ENCODE data around the gene SLC34A2.
"Not testable (repeated sequence)": the region's sequence is repeated elsewhere in the genome, so short reads cannot be mapped to it uniquely, and the experiment has no call there.

The SLC34A2 gene

GRCh38 chr4:25654971-25655963 lies at the start of gene SLC34A2:
TSS of gene SLC34A2 (plus strand) at chr4:25655851. CDS start at chr4:25662501, 6,650 bp downstream.
- Histone ChIP-seq H3K27me3 (ENCODE audit: insufficient read depth, low read length) (peaks cover 57% of the 10 kb centered on the region), H3K36me3 (ENCODE audit: insufficient read depth, low read depth, low read length) (no peaks in the 10 kb centered on the region), H3K4me3 (ENCODE audit: low read length) (peak within 1 kb of the TSS; percentile 70), H3K27ac (ENCODE audit: low read length) (no peak within 1 kb of the TSS), H3K9me3 (ENCODE audit: insufficient read depth, low read depth, low read length) (no peaks in the 10 kb centered on the region), H3K9ac (ENCODE audit: low read depth, low read length) (peak within 1 kb of the TSS; percentile 63; the same call in 1 of the 2 replicates), H3K4me1 (ENCODE audit: insufficient read depth, low read length) (peaks cover 22% of the 10 kb centered on the region)

GRCh38 chr4:25608644-25609043 lies 47.0 kb upstream of the SLC34A2 start:
- Histone ChIP-seq H3K27me3 (ENCODE audit: insufficient read depth, low read length) (no peaks in the 10 kb centered on the region), H3K9me3 (ENCODE audit: insufficient read depth, low read depth, low read length) (no peaks in the 10 kb centered on the region), H3K4me3 (ENCODE audit: low read length) (no peak overlapping the region)

GRCh38 chr4:25609976-25610375 lies 45.7 kb upstream of the SLC34A2 start:
- H3K9ac ChIP-seq (ENCODE audit: low read depth, low read length), result no peak overlapping the region
- no peak overlapping the region for H3K4me3 ChIP-seq (ENCODE audit: low read length)
- H3K4me1 ChIP-seq (ENCODE audit: insufficient read depth, low read length), result no peaks in the 10 kb centered on the region
- no peak overlapping the region for H3K27ac ChIP-seq (ENCODE audit: low read length)
- no peaks in the 10 kb centered on the region for H3K36me3 ChIP-seq (ENCODE audit: insufficient read depth, low read depth, low read length)
- no peaks in the 10 kb centered on the region for H3K9me3 ChIP-seq (ENCODE audit: insufficient read depth, low read depth, low read length)
- no peaks in the 10 kb centered on the region for H3K27me3 ChIP-seq (ENCODE audit: insufficient read depth, low read length)

More at GRCh38 chr4:25608644-25609043, 47.0 kb upstream of the SLC34A2 start:
- H3K4me1 ChIP-seq (ENCODE audit: insufficient read depth, low read length), result no peaks in the 10 kb centered on the region
- H3K36me3 ChIP-seq (ENCODE audit: insufficient read depth, low read depth, low read length), result no peaks in the 10 kb centered on the region
- H3K9ac ChIP-seq (ENCODE audit: low read depth, low read length), result no peak overlapping the region
- no peak overlapping the region for H3K27ac ChIP-seq (ENCODE audit: low read length)

GRCh38 chr4:25613613-25614012 lies 42.0 kb upstream of the SLC34A2 start:
- H3K9me3 ChIP-seq (ENCODE audit: insufficient read depth, low read depth, low read length); H3K4me1 ChIP-seq (ENCODE audit: insufficient read depth, low read length); H3K36me3 ChIP-seq (ENCODE audit: insufficient read depth, low read depth, low read length); H3K27ac ChIP-seq (ENCODE audit: low read length); H3K9ac ChIP-seq (ENCODE audit: low read depth, low read length); H3K27me3 ChIP-seq (ENCODE audit: insufficient read depth, low read length); H3K4me3 ChIP-seq (ENCODE audit: low read length): not testable (repeated sequence)

- Histone ChIP-seq H3K4me3 (ENCODE audit: low read length) (no peak overlapping the region), H3K27me3 (ENCODE audit: insufficient read depth, low read length) (no peaks in the 10 kb centered on the region), H3K4me1 (ENCODE audit: insufficient read depth, low read length) (no peaks in the 10 kb centered on the region), H3K9me3 (ENCODE audit: insufficient read depth, low read depth, low read length) (no peaks in the 10 kb centered on the region), H3K36me3 (ENCODE audit: insufficient read depth, low read depth, low read length) (no peaks in the 10 kb centered on the region), H3K27ac (ENCODE audit: low read length) (no peak overlapping the region), H3K9ac (ENCODE audit: low read depth, low read length) (no peak overlapping the region)
Measured at GRCh38 chr4:25614807-25615206, 40.8 kb upstream of the SLC34A2 start.

GRCh38 chr4:25621027-25621930 lies 34.4 kb upstream of the SLC34A2 start:
- H3K27ac ChIP-seq (ENCODE audit: low read length), result no peak overlapping the region
- H3K4me1 ChIP-seq (ENCODE audit: insufficient read depth, low read length), result no peaks in the 10 kb centered on the region
- H3K9me3 ChIP-seq (ENCODE audit: insufficient read depth, low read depth, low read length), result no peaks in the 10 kb centered on the region
- H3K9ac ChIP-seq (ENCODE audit: low read depth, low read length), result no peak overlapping the region
- no peaks in the 10 kb centered on the region for H3K36me3 ChIP-seq (ENCODE audit: insufficient read depth, low read depth, low read length)
- no peaks in the 10 kb centered on the region for H3K27me3 ChIP-seq (ENCODE audit: insufficient read depth, low read length)
- no peak overlapping the region for H3K4me3 ChIP-seq (ENCODE audit: low read length)

GRCh38 chr4:25624616-25625015 lies 31.0 kb upstream of the SLC34A2 start:
- H3K27ac ChIP-seq (ENCODE audit: low read length), result no peak overlapping the region
- no peaks in the 10 kb centered on the region for H3K27me3 ChIP-seq (ENCODE audit: insufficient read depth, low read length)
- H3K4me3 ChIP-seq (ENCODE audit: low read length), result no peak overlapping the region
- H3K9ac ChIP-seq (ENCODE audit: low read depth, low read length), result no peak overlapping the region
- H3K36me3 ChIP-seq (ENCODE audit: insufficient read depth, low read depth, low read length), result no peaks in the 10 kb centered on the region
- no peaks in the 10 kb centered on the region for H3K4me1 ChIP-seq (ENCODE audit: insufficient read depth, low read length)
- no peaks in the 10 kb centered on the region for H3K9me3 ChIP-seq (ENCODE audit: insufficient read depth, low read depth, low read length)

GRCh38 chr4:25628451-25628850 lies 27.2 kb upstream of the SLC34A2 start:
- no peaks in the 10 kb centered on the region for H3K27me3 ChIP-seq (ENCODE audit: insufficient read depth, low read length)

GRCh38 chr4:25632135-25632534 lies 23.5 kb upstream of the SLC34A2 start:
- Histone ChIP-seq H3K36me3 (ENCODE audit: insufficient read depth, low read depth, low read length) (no peaks in the 10 kb centered on the region), H3K27me3 (ENCODE audit: insufficient read depth, low read length) (no peaks in the 10 kb centered on the region), H3K27ac (ENCODE audit: low read length) (no peak overlapping the region), H3K9me3 (ENCODE audit: insufficient read depth, low read depth, low read length) (no peaks in the 10 kb centered on the region), H3K4me1 (ENCODE audit: insufficient read depth, low read length) (no peaks in the 10 kb centered on the region), H3K4me3 (ENCODE audit: low read length) (no peak overlapping the region), H3K9ac (ENCODE audit: low read depth, low read length) (no peak overlapping the region)

More at GRCh38 chr4:25628451-25628850, 27.2 kb upstream of the SLC34A2 start:
- H3K4me3 ChIP-seq (ENCODE audit: low read length), result no peak overlapping the region
- no peaks in the 10 kb centered on the region for H3K4me1 ChIP-seq (ENCODE audit: insufficient read depth, low read length)
- H3K27ac ChIP-seq (ENCODE audit: low read length), result no peak overlapping the region
- no peaks in the 10 kb centered on the region for H3K36me3 ChIP-seq (ENCODE audit: insufficient read depth, low read depth, low read length)
- H3K9ac ChIP-seq (ENCODE audit: low read depth, low read length), result no peak overlapping the region
- no peaks in the 10 kb centered on the region for H3K9me3 ChIP-seq (ENCODE audit: insufficient read depth, low read depth, low read length)

GRCh38 chr4:25633541-25633940 lies 22.1 kb upstream of the SLC34A2 start:
- H3K9me3 ChIP-seq (ENCODE audit: insufficient read depth, low read depth, low read length), result no peaks in the 10 kb centered on the region
- H3K9ac ChIP-seq (ENCODE audit: low read depth, low read length), result no peak overlapping the region
- no peaks in the 10 kb centered on the region for H3K4me1 ChIP-seq (ENCODE audit: insufficient read depth, low read length)
- no peaks in the 10 kb centered on the region for H3K36me3 ChIP-seq (ENCODE audit: insufficient read depth, low read depth, low read length)
- H3K4me3 ChIP-seq (ENCODE audit: low read length), result no peak overlapping the region
- no peaks in the 10 kb centered on the region for H3K27me3 ChIP-seq (ENCODE audit: insufficient read depth, low read length)
- H3K27ac ChIP-seq (ENCODE audit: low read length), result no peak overlapping the region

GRCh38 chr4:25635501-25635900 lies 20.1 kb upstream of the SLC34A2 start:
- H3K27ac ChIP-seq (ENCODE audit: low read length), result no peak overlapping the region

More at GRCh38 chr4:25635501-25635900, 20.1 kb upstream of the SLC34A2 start:
- Histone ChIP-seq H3K9ac (ENCODE audit: low read depth, low read length) (no peak overlapping the region), H3K9me3 (ENCODE audit: insufficient read depth, low read depth, low read length) (no peaks in the 10 kb centered on the region), H3K4me3 (ENCODE audit: low read length) (no peak overlapping the region), H3K27me3 (ENCODE audit: insufficient read depth, low read length) (no peaks in the 10 kb centered on the region), H3K36me3 (ENCODE audit: insufficient read depth, low read depth, low read length) (no peaks in the 10 kb centered on the region), H3K4me1 (ENCODE audit: insufficient read depth, low read length) (no peaks in the 10 kb centered on the region)

Data from iPS-20b (cell line).